Osteocyte (in vitro differentiated cells): ENCODE data around the gene SOAT1. TPM values are rescaled to one million over a fixed set of nuclear protein-coding genes. Genes with fewer than 3 reads are reported as not detected.
A peak's percentile ranks its signal among the peaks of the same experiment; 100 is the strongest.

ENCODE experiments used
- DNase-seq: peaks from one replicate; pipeline ENCODE4 v3.0.0; 2021; ENCODE audit warnings: mixed read lengths; ENCODE audit not compliant: unreplicated experiment; ENCODE audit errors: extremely low spot score
- H3K27ac Mint-ChIP-seq: one replicate; pipeline ENCODE4 v1.8.0; 2021; ENCODE audit warnings: mild to moderate bottlenecking, mixed read lengths; ENCODE audit not compliant: unreplicated experiment
- H3K27me3 Mint-ChIP-seq: one replicate; pipeline ENCODE4 v1.8.0; 2021; ENCODE audit warnings: mixed read lengths; ENCODE audit not compliant: unreplicated experiment
- H3K36me3 Mint-ChIP-seq: one replicate; pipeline ENCODE4 v1.8.0; 2021; ENCODE audit warnings: mixed read lengths; ENCODE audit not compliant: unreplicated experiment
- H3K4me1 Mint-ChIP-seq: one replicate; pipeline ENCODE4 v1.8.0; 2021; ENCODE audit warnings: mixed read lengths; ENCODE audit not compliant: unreplicated experiment
- H3K4me3 Mint-ChIP-seq: one replicate; pipeline ENCODE4 v1.8.0; 2021; ENCODE audit warnings: mild to moderate bottlenecking, moderate library complexity, mixed read lengths; ENCODE audit not compliant: unreplicated experiment
- H3K9me3 Mint-ChIP-seq: one replicate; pipeline ENCODE4 v1.8.0; 2021; ENCODE audit warnings: mixed read lengths; ENCODE audit not compliant: unreplicated experiment
- CTCF ChIP-seq: fragments of 200-600 bp; sonication (generic); IDR thresholded peaks from 2 replicates; pipeline ENCODE4 v1.5.0; 2021; ENCODE audit warnings: antibody characterized with exemption, mild to moderate bottlenecking, moderate library complexity
- total RNA-seq: library from RNA; stranded (reverse); gene quantifications from 2 replicates; pipeline ENCODE4 v1.2.1, GENCODE V29; 2021

SOAT1 gene
- total RNA-seq, 1 donor from 2014 or later: 41.3 TPM

- Mint-ChIP-seq H3K27ac (peak within 1 kb of the TSS; percentile 99), H3K36me3 (no peaks in the 10 kb centered on the region), H3K4me1 (peaks cover 9% of the 10 kb centered on the region), H3K4me3 (peak within 1 kb of the TSS; percentile 81), H3K9me3 (no peaks in the 10 kb centered on the region), H3K27me3 (peaks cover 3% of the 10 kb centered on the region)
- peak; percentile 91 for DNase-seq
- no peak for TF ChIP-seq CTCF
Measured at GRCh38 chr1:179365342-179366092, 71.9 kb downstream of the SOAT1 start, which contains the start of gene AXDND1. TSS of gene AXDND1 (plus strand) at chr1:179365971. CDS start at chr1:179366510, 539 bp downstream.

- Mint-ChIP-seq H3K27me3 (peaks cover 3% of the 10 kb centered on the region), H3K27ac (peak overlapping the region; percentile 99), H3K4me3 (peak overlapping the region; percentile 81), H3K9me3 (no peaks in the 10 kb centered on the region), H3K4me1 (peaks cover 9% of the 10 kb centered on the region), H3K36me3 (no peaks in the 10 kb centered on the region)
- DNase-seq: no peak
- peak; percentile 7 for TF ChIP-seq CTCF
Measured at GRCh38 chr1:179366093-179366800, 72.7 kb downstream of the SOAT1 start.

- H3K4me1 Mint-ChIP-seq: peaks cover 9% of the 10 kb centered on the region
- peaks cover 17% of the 10 kb centered on the region for H3K27me3 Mint-ChIP-seq
- H3K36me3 Mint-ChIP-seq: no peaks in the 10 kb centered on the region
- no peak overlapping the region for H3K27ac Mint-ChIP-seq
- H3K4me3 Mint-ChIP-seq: no peak overlapping the region
- peak; percentile 76 for TF ChIP-seq CTCF
- no peaks in the 10 kb centered on the region for H3K9me3 Mint-ChIP-seq
- DNase-seq: no peak
Measured at GRCh38 chr1:179369751-179370341, 76.2 kb downstream of the SOAT1 start.

GRCh38 chr1:179372160-179372559, 78.6 kb downstream of the SOAT1 start:
- TF ChIP-seq CTCF: no peak
- Mint-ChIP-seq H3K4me1 (no peaks in the 10 kb centered on the region), H3K27ac (no peak overlapping the region), H3K9me3 (no peaks in the 10 kb centered on the region), H3K27me3 (peaks cover 17% of the 10 kb centered on the region), H3K4me3 (no peak overlapping the region), H3K36me3 (no peaks in the 10 kb centered on the region)
- DNase-seq: no peak

GRCh38 chr1:179376223-179376622, 82.6 kb downstream of the SOAT1 start:
- Mint-ChIP-seq H3K4me3 (no peak overlapping the region), H3K36me3 (no peaks in the 10 kb centered on the region)

More at GRCh38 chr1:179376223-179376622, 82.6 kb downstream of the SOAT1 start:
- no peaks in the 10 kb centered on the region for H3K9me3 Mint-ChIP-seq
- no peak overlapping the region for H3K27ac Mint-ChIP-seq
- no peak for DNase-seq
- peaks cover 14% of the 10 kb centered on the region for H3K27me3 Mint-ChIP-seq
- TF ChIP-seq CTCF: no peak
- H3K4me1 Mint-ChIP-seq: no peaks in the 10 kb centered on the region
